SU-DHL-6 (cell line): ENCODE data around the gene IGSF3.
"Not testable (repeated sequence)": the region's sequence is repeated elsewhere in the genome, so short reads cannot be mapped to it uniquely, and the experiment has no call there.

Experiments used
- H2AFZ ChIP-seq: fragments of 200-600 bp; sonication (generic); 2 replicates; pipeline ENCODE4 v1.6.1; 2014; ENCODE audit warnings: low read depth, mild to moderate bottlenecking, moderate library complexity, mixed read lengths, antibody characterized with exemption, low read length; ENCODE audit not compliant: severe bottlenecking
- H3F3A ChIP-seq: fragments of 200-600 bp; shearing (Covaris generic); 2 replicates; pipeline ENCODE4 v1.6.0; 2016; ENCODE audit warnings: antibody characterized with exemption, mild to moderate bottlenecking; ENCODE audit not compliant: insufficient read depth
- H3K27ac ChIP-seq: fragments of 200-600 bp; sonication (generic); 2 replicates; pipeline ENCODE4 v1.5.1; 2016; ENCODE audit warnings: low read depth, mild to moderate bottlenecking, low read length, moderate library complexity, mixed read lengths
- H3K27me3 ChIP-seq: fragments of 200-600 bp; sonication (generic), shearing (Covaris generic); 2 replicates; pipeline ENCODE4 v1.6.0; 2014; ENCODE audit warnings: mild to moderate bottlenecking, low read length
- H3K36me3 ChIP-seq: fragments of 200-600 bp; sonication (generic); 2 replicates; pipeline ENCODE4 v1.6.1; 2014; ENCODE audit warnings: mild to moderate bottlenecking, low read length, mixed read lengths
- H3K4me2 ChIP-seq: fragments of 300-600, 200-600 bp; shearing (Covaris generic), sonication (generic); 2 replicates; pipeline ENCODE4 v1.6.0; 2014; ENCODE audit warnings: low read length, low read depth, mild to moderate bottlenecking; ENCODE audit not compliant: poor library complexity, severe bottlenecking
- H3K4me3 ChIP-seq: fragments of 200-600 bp; sonication (generic); 2 replicates; pipeline ENCODE4 v1.5.1; 2014; ENCODE audit warnings: antibody characterized with exemption, low read length, mild to moderate bottlenecking, mixed read lengths; ENCODE audit not compliant: insufficient read depth, poor library complexity, severe bottlenecking
- H3K79me2 ChIP-seq: fragments of 200-600 bp; sonication (generic); 2 replicates; pipeline ENCODE4 v1.6.1; 2014; ENCODE audit warnings: mild to moderate bottlenecking, low read length, moderate library complexity; ENCODE audit not compliant: insufficient read depth
- H3K9ac ChIP-seq: fragments of 200-600 bp; sonication (generic); 2 replicates; pipeline ENCODE4 v1.7.0; 2014; ENCODE audit warnings: mild to moderate bottlenecking, low read length
- H3K9me2 ChIP-seq: fragments of 200-600 bp; sonication (generic); replicated peaks from 2 replicates; pipeline ENCODE4 v1.6.1; 2014; ENCODE audit warnings: low read length; ENCODE audit not compliant: insufficient read depth
- H3K9me3 ChIP-seq: fragments of 200-600 bp; sonication (generic); 2 replicates; pipeline ENCODE4 v1.6.1; 2014; ENCODE audit warnings: low read length, mixed read lengths; ENCODE audit not compliant: insufficient read depth
- H4K20me1 ChIP-seq: fragments of 200-600 bp; sonication (generic); 2 replicates; pipeline ENCODE4 v1.6.1; 2014; ENCODE audit warnings: low read depth, mild to moderate bottlenecking, antibody characterized with exemption, low read length, moderate library complexity, mixed read lengths
- EZH2phosphoT487 ChIP-seq: fragments of 200-600 bp; sonication (generic), shearing (Covaris generic); conservative IDR thresholded peaks from 2 replicates; pipeline ENCODE4 v1.6.1; 2018; ENCODE audit warnings: mild to moderate bottlenecking, antibody characterized with exemption, low read length, moderate library complexity, mixed read lengths
- TF ChIP-seq, protein P1 (sequence below): fragments of 200-600 bp; sonication (generic); IDR thresholded peaks from one replicate; pipeline ENCODE4 v1.5.1; 2017; ENCODE audit warnings: antibody characterized with exemption, mild to moderate bottlenecking, low read length, moderate library complexity; ENCODE audit not compliant: insufficient read depth, poor library complexity, severe bottlenecking

IGSF3 gene

DNA sequence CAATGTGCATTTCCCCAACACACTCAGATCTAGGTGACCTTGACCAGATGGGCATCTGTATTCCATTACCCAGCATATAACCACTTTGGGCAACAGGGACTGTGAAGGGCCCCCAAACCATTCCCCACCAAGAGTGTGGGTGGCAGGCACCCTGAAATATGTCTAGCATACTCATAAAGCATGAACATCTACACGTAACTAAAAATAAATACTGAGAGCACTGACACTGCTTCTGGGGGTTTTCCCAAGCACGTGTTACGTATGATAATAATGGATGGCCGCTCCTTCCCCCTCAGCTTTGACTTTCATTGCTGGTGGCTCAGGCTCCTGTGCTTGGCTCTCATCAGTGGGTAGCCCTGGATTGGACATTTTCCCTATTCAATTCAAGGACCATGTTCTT, 39.1 kb downstream of the IGSF3 start:
- no peaks in the 10 kb centered on the region for H3K36me3 ChIP-seq
- H3K27me3 ChIP-seq = no peaks in the 10 kb centered on the region
- H3K79me2 ChIP-seq = no peaks in the 10 kb centered on the region
- H2AFZ ChIP-seq = peak overlapping the region; percentile 71
- TF ChIP-seq, protein P1, sequence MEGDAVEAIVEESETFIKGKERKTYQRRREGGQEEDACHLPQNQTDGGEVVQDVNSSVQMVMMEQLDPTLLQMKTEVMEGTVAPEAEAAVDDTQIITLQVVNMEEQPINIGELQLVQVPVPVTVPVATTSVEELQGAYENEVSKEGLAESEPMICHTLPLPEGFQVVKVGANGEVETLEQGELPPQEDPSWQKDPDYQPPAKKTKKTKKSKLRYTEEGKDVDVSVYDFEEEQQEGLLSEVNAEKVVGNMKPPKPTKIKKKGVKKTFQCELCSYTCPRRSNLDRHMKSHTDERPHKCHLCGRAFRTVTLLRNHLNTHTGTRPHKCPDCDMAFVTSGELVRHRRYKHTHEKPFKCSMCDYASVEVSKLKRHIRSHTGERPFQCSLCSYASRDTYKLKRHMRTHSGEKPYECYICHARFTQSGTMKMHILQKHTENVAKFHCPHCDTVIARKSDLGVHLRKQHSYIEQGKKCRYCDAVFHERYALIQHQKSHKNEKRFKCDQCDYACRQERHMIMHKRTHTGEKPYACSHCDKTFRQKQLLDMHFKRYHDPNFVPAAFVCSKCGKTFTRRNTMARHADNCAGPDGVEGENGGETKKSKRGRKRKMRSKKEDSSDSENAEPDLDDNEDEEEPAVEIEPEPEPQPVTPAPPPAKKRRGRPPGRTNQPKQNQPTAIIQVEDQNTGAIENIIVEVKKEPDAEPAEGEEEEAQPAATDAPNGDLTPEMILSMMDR = no peak
- no peak for TF ChIP-seq EZH2phosphoT487
- no peaks in the 10 kb centered on the region for H3K9me3 ChIP-seq
- no peak overlapping the region for H3K4me3 ChIP-seq
- H3K9ac ChIP-seq = 0 out of 2 replicates have a peak overlapping the region, but pooled peaks have one; percentile 8
- H3F3A ChIP-seq = no peaks in the 10 kb centered on the region
- peak overlapping the region; percentile 38; the same call in 1 of the 2 replicates for H3K27ac ChIP-seq
- H4K20me1 ChIP-seq = no peaks in the 10 kb centered on the region
- no peaks in the 10 kb centered on the region for H3K9me2 ChIP-seq
- H3K4me2 ChIP-seq = peak overlapping the region; percentile 48

DNA sequence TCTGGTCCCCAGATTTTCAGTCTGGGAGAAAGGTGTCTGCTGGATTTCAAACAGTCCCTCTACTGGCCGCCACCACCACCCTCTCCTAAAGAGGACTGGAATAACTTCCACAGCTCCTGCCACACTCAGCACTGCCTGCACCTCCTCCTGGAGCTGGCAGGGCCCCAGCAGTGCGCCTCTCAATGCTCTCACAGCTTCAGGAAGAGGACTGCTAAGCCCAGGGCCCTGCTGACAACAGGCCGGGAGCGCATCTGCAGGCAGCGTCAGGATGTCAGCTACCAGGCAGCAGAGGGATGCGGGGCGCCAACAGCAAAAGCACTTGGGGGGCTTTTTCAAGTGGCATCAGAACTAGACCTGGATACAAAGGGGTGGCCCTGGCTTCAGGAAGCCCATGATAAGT, 40.2 kb downstream of the IGSF3 start:
- not testable (repeated sequence) for H2AFZ ChIP-seq, H3K4me2 ChIP-seq, H3K9me3 ChIP-seq, H4K20me1 ChIP-seq, H3K27ac ChIP-seq, H3K79me2 ChIP-seq, H3K9ac ChIP-seq, H3F3A ChIP-seq, H3K36me3 ChIP-seq, H3K4me3 ChIP-seq, H3K27me3 ChIP-seq, H3K9me2 ChIP-seq

DNA sequence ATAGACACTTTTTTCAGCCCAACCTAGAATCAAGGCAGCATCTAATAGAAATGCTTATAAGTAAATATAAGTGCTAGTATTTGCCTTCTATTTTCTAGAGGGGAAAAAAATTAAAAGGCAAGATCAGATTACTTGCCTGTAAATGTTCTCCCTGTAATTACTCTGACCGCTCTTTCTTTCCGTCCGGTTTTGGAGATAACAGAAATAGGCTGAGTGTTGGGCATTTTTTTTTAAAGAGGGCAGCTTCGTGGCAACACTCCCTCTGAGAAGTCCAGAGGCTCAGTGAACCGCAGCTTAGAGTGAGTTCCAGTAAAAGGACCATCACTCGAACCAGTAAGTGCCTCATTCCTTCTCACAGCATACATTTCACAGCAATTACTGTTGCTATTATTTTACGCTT, 40.6 kb downstream of the IGSF3 start:
- not testable (repeated sequence) for H3K36me3 ChIP-seq, H3K4me2 ChIP-seq, H3K9ac ChIP-seq, H2AFZ ChIP-seq, H3K9me3 ChIP-seq, H3K9me2 ChIP-seq, H3K4me3 ChIP-seq, H3K27ac ChIP-seq, H3K79me2 ChIP-seq, H3K27me3 ChIP-seq, H3F3A ChIP-seq, H4K20me1 ChIP-seq

DNA sequence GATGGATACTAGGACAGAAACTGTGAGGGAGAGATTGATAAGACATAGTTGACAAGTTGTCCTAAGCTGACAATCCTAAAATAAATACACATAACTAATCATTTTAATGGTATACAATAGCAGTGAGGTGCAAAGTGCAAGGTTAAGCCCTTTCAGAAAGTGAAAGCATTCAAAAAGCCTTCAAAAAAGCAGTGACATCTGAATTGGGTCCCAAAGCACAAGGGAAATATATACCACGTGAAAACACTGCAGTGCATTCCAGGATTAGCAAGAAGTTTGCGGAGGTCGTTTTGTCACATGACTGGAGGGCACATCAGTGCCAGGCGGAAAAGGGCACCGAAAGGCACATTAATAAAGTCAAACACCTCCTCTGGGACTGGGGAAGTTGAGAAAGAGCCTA, 42.4 kb downstream of the IGSF3 start:
- H3F3A ChIP-seq, H3K4me2 ChIP-seq, H3K27me3 ChIP-seq, H2AFZ ChIP-seq, H3K4me3 ChIP-seq, H3K9me3 ChIP-seq, H4K20me1 ChIP-seq, H3K9me2 ChIP-seq, H3K27ac ChIP-seq, H3K36me3 ChIP-seq, H3K9ac ChIP-seq, H3K79me2 ChIP-seq: not testable (repeated sequence)

DNA sequence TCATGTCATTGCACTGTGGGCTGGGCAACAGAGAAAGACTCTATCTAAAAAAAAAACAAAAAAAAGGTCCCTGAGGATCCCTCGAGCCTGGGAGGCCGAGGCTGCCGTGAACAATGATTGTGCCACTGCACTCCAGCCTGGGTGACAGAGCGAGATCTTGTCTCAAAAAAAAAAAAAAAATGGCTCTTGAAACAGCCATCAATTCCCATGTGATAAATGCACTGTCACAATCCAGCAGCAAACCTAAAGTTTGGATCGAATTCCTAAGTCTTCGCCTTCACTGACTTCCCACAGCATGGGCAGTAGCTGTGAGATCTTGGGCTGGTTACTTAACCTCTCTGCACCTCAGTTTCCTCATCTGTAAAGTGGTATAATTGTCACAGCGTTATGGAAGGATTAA, 43.5 kb downstream of the IGSF3 start:
- Histone ChIP-seq H3K79me2 (no peaks in the 10 kb centered on the region), H3K27ac (no peak overlapping the region)
- no peak for TF ChIP-seq EZH2phosphoT487
- TF ChIP-seq, protein P1 = no peak

DNA sequence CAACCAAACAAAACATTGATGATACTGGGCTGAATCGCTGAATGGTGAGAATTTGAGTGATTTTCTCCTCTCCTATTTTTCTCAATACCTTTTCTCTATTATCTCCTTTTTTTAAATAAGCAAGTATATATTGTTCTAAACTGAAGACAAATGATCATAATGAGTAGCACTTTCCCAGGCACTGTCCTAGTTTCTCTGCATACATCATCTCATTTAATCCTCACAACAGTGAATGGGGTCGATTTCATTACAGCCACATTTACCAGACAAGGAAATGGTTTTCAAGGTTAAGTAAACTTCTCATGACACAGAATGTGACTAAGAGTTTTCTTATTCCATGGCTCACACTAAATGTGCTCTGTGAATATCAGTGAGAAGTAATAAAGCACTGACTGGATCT, 45.0 kb downstream of the IGSF3 start:
- H3K27ac ChIP-seq, H4K20me1 ChIP-seq, H3K9me2 ChIP-seq, H3K4me2 ChIP-seq, H3K27me3 ChIP-seq, H2AFZ ChIP-seq, H3K79me2 ChIP-seq, H3F3A ChIP-seq, H3K36me3 ChIP-seq, H3K9ac ChIP-seq, H3K9me3 ChIP-seq, H3K4me3 ChIP-seq: not testable (repeated sequence)

More for the DNA sequence above, 43.5 kb downstream of the IGSF3 start:
- Histone ChIP-seq H3K4me2 (no peak overlapping the region), H3K9me3 (no peaks in the 10 kb centered on the region), H4K20me1 (no peaks in the 10 kb centered on the region), H3F3A (no peaks in the 10 kb centered on the region), H3K4me3 (no peak overlapping the region), H3K9me2 (no peaks in the 10 kb centered on the region), H2AFZ (no peak overlapping the region), H3K9ac (no peak overlapping the region), H3K36me3 (no peaks in the 10 kb centered on the region), H3K27me3 (no peaks in the 10 kb centered on the region)

DNA sequence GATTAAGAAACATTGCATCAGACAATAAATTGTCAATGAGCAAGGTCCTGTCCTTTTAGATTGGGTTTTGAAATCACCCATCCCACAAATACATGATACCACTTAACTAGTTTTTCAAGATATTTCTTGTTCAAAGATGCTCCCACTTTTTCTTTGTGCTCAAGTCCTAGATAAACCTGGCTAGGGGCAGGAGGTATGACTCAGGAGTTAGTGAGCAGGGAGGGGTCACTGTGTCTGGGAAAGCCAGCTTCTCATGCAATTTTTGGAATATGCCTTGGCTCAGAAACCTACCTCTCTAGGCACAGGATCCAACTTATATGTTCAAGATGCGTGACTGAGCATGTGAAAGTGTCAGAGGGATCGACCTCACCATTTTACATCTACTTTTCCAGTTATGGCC, 45.8 kb downstream of the IGSF3 start:
- not testable (repeated sequence) for H3K4me2 ChIP-seq

More for the DNA sequence above, 45.8 kb downstream of the IGSF3 start:
- not testable (repeated sequence) for H2AFZ ChIP-seq, H3K79me2 ChIP-seq, H3F3A ChIP-seq, H3K36me3 ChIP-seq, H3K9ac ChIP-seq, H3K9me3 ChIP-seq, H3K27ac ChIP-seq, H3K27me3 ChIP-seq, H4K20me1 ChIP-seq, H3K4me3 ChIP-seq, H3K9me2 ChIP-seq
